ENCODE data around the gene BNIP1.
"Not testable (repeated sequence)": the region's sequence is repeated elsewhere in the genome, so short reads cannot be mapped to it uniquely, and the experiment has no call there.

Gene BNIP1

GRCh38 chr5:173148354-173148753 lies 4.0 kb downstream of the BNIP1 start:
- DNase-seq (ENCODE audit: low read depth) = no peak
- no peak overlapping the region for H3K4me3 ChIP-seq (ENCODE audit: low read depth, low read length)
- no peak for TF ChIP-seq CTCF (conservative IDR thresholded peaks at IDR 0.05; ENCODE audit: low read depth, low read length)

- no peak for TF ChIP-seq CTCF (conservative IDR thresholded peaks at IDR 0.05; ENCODE audit: low read depth, low read length)
- no peak for DNase-seq (ENCODE audit: low read depth)
- H3K4me3 ChIP-seq (ENCODE audit: low read depth, low read length) = no peak overlapping the region
Observed at GRCh38 chr5:173152547-173152946, 8.2 kb downstream of the BNIP1 start.

- TF ChIP-seq CTCF (conservative IDR thresholded peaks at IDR 0.05; ENCODE audit: low read depth, low read length) = no peak
- no peak for DNase-seq (ENCODE audit: low read depth)
- no peak overlapping the region for H3K4me3 ChIP-seq (ENCODE audit: low read depth, low read length)
Observed at GRCh38 chr5:173153842-173154241, 9.5 kb downstream of the BNIP1 start.

GRCh38 chr5:173154619-173155018 lies 10.3 kb downstream of the BNIP1 start:
- DNase-seq (ENCODE audit: low read depth); H3K4me3 ChIP-seq (ENCODE audit: low read depth, low read length): not testable (repeated sequence)

GRCh38 chr5:173155912-173156311 lies 11.6 kb downstream of the BNIP1 start:
- H3K4me3 ChIP-seq (ENCODE audit: low read depth, low read length) = no peak overlapping the region
- no peak for TF ChIP-seq CTCF (conservative IDR thresholded peaks at IDR 0.05; ENCODE audit: low read depth, low read length)
- no peak for DNase-seq (ENCODE audit: low read depth)

GRCh38 chr5:173158366-173158765 lies 14.0 kb downstream of the BNIP1 start:
- no peak for TF ChIP-seq CTCF (conservative IDR thresholded peaks at IDR 0.05; ENCODE audit: low read depth, low read length)
- DNase-seq (ENCODE audit: low read depth) = no peak
- H3K4me3 ChIP-seq (ENCODE audit: low read depth, low read length) = no peak overlapping the region

GRCh38 chr5:173159256-173159655 lies 14.9 kb downstream of the BNIP1 start:
- no peak for DNase-seq (ENCODE audit: low read depth)
- no peak for TF ChIP-seq CTCF (conservative IDR thresholded peaks at IDR 0.05; ENCODE audit: low read depth, low read length)
- no peak overlapping the region for H3K4me3 ChIP-seq (ENCODE audit: low read depth, low read length)

GRCh38 chr5:173161148-173161547 lies 16.8 kb downstream of the BNIP1 start:
- TF ChIP-seq CTCF (conservative IDR thresholded peaks at IDR 0.05; ENCODE audit: low read depth, low read length) = no peak
- DNase-seq (ENCODE audit: low read depth) = no peak
- H3K4me3 ChIP-seq (ENCODE audit: low read depth, low read length) = no peak overlapping the region
